Astrocyte of the cerebellum (primary cell): Measurements from ENCODE around the gene ELOB.

Experiments
- DNase-seq: peaks from one replicate; pipeline ENCODE4 v3.0.0-alpha.2; 2011; ENCODE audit warnings: low read depth
- H3K4me3 ChIP-seq: 2 replicates; pipeline ENCODE4 v1.5.1; 2011; ENCODE audit warnings: mild to moderate bottlenecking, low read depth, low read length, moderate library complexity
- in situ Hi-C: cut with HindIII; loops from 2 replicates; pipeline ENCODE4 v1.10.0; 2017; ENCODE audit warnings: low sequenced_read_pairs
- TF ChIP-seq, protein P1 (sequence below): IDR thresholded peaks from 2 replicates; pipeline ENCODE4 v1.5.1; 2012; ENCODE audit warnings: low read length, low read depth, moderate library complexity, mild to moderate bottlenecking; ENCODE audit errors: missing control alignments

Gene ELOB

DNA sequence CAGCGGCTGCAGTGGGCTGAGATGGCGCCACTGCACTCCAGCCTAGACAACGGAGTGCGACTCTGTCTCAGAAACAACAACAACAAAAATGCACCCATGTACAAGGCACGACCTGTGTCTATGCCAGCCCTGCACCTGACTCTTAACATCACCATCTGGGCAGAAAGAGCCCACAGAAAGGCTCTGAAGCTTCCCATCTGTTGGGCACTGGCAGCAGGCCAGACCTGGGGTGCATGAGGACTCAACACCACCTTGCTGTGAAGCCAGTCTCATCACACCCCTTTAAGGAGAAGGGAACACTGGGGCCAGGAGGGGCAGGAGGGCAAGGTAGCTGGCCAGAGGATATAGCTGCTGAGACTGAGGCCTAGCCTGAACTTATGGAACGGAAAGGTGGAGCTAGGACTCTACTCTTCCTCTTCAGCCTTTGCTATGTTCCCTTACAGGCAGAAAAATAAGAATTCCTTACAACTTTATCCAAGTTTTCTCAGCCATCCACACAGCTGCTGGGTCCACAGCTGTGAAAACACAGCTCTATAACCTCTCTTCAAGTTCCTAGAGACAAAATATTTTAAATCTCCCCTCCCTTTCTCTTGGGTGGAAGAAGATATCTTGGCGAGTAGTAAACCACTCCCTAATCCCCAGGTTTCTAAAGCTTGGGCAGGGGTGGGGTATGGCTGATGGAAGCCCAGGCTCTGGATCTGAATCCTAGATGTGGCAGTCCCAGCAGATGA lies 2.8 kb downstream of the ELOB start:
- no peak overlapping the region for H3K4me3 ChIP-seq
- TF ChIP-seq, protein P1, sequence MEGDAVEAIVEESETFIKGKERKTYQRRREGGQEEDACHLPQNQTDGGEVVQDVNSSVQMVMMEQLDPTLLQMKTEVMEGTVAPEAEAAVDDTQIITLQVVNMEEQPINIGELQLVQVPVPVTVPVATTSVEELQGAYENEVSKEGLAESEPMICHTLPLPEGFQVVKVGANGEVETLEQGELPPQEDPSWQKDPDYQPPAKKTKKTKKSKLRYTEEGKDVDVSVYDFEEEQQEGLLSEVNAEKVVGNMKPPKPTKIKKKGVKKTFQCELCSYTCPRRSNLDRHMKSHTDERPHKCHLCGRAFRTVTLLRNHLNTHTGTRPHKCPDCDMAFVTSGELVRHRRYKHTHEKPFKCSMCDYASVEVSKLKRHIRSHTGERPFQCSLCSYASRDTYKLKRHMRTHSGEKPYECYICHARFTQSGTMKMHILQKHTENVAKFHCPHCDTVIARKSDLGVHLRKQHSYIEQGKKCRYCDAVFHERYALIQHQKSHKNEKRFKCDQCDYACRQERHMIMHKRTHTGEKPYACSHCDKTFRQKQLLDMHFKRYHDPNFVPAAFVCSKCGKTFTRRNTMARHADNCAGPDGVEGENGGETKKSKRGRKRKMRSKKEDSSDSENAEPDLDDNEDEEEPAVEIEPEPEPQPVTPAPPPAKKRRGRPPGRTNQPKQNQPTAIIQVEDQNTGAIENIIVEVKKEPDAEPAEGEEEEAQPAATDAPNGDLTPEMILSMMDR, result no peak
- in situ Hi-C loops, result loop anchor here (10.0 kb wide), 1 partner anchor 140 kb away; the partner anchor contains the start of gene FLYWCH1
- DNase-seq, result no peak

DNA sequence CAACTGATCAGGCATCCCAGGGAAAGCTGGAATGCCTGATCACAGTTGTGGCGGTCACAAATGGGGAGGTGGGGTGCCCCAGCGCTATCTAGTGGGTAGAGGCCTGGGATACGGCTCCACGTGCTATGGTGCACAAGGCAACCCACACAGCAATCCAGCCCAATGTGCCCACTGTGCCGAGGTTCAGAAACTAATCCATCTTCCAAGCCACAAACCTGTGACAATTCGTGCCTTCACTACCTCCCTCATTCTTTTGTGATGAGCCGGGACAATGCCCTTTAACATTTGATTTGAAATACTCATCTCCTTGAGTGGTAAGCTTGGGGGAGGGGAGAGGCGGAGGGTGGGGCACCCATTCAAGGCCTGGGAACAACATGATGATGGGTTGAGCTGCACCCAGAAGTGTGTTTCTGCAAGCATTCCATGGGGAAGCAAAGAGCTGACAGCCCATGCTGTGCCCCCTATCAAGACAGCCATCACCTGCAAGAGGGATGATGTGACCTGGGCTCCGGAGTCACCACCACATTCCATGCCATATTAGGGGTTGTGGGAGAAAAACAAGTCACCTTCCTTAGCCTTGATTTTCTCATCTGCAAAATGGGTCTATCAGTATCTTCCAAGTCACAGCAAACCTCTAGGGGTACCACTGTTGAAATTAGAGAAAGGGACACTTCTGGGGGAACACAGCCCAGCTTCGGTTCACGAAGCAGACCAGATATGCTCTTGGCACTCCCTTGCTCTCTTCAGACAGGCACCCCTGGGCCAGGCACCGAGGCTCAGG lies 3.7 kb downstream of the ELOB start:
- TF ChIP-seq, protein P1, result no peak
- H3K4me3 ChIP-seq, result no peak overlapping the region
- in situ Hi-C loops, result loop anchor here (10.0 kb wide), 1 partner anchor 141 kb away; the partner anchor contains the start of gene FLYWCH1

DNA sequence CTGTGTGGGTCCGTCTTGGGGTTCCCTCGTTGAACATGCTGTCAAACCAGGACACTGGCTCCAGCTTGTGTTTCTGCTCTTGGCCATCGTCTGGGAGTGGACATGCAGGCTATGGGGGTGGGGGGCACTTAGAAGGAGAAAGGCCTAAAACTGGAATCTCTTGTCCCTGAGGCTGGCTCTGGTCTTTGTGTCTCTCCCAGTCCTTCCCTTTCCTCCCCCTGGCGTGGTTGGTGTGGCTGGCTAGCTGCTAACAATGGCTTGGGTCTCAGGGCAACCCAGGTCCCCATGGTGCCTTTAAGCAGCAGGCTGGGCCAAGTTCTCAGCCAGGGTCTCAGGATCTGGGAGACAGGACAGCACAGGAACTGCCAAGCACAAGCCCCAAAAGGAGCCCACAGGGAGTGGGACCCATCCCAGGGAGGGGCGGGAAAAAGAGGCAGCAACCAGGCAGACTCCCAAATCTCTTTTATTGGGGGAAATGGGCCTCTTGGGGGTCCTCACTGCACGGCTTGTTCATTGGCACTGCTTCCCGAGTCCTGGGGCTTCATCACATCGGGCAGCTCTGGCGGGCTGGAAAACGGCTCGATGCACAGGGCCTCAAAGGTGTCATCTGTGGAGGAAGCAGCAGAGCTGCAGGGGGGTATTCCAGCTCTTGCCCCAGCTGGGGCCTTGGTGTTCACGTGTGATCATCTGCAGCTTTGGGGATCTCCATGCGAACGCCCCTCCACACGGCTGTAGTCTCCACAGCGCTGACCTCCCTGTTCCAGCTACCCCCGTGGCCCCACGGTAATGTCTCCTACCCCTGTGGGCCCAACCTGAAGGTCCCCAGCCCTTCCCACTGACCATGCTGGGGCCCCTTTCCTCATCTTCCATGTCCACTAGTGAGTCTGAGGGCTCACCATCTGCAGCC lies 5.3 kb downstream of the ELOB start:
- in situ Hi-C loops, result loop anchor here (10.0 kb wide), 1 partner anchor 143 kb away; the partner anchor contains the start of gene FLYWCH1
- TF ChIP-seq, protein P1, result no peak
- DNase-seq, result no peak
- no peak overlapping the region for H3K4me3 ChIP-seq

More for the DNA sequence above, 3.7 kb downstream of the ELOB start:
- DNase-seq, result no peak

DNA sequence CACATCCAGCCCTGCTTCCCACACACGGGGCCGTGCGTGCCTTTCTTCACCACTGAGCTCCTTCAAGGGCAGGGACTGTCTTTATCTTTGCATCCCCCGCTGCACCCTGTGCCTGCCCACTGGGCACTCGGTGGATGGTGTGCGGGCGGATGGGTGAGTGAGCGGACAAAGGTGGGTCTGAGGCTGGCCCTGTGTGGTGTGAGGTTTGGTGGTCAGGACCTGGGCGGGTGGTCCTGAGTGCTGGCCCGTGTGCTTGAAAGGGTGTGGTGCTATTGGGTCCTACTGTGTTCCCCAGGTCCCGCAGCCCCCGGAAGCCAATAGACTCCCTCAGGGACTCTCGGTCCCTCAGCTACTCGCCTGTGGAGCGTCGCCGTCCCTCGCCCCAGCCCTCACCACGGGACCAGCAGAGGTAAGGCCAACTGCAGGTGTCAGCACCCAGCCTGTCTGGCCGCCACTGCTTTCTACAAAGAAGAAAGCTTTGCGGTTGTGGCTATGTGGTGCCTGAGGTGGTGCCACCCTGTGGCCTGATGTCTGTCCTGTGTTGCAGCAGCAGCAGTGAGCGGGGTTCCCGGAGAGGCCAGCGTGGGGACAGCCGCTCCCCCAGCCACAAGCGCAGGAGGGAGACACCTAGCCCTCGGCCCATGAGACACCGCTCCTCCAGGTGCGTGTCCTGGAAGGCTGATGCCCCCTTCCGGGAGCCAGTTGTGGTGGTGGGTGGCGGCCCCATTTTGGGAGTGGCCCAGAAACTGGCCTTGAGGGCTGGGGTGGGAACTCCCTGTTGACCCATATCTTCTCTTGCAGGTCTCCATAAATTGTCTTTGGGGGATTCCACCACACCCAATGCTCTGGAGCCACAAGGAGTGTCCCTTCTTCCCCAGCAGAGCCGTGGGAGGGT lies 6.8 kb downstream of the ELOB start:
- TF ChIP-seq, protein P1, result no peak
- in situ Hi-C loops, result loop anchor here (10.0 kb wide), 1 partner anchor 144 kb away; the partner anchor contains the start of gene FLYWCH1
- no peak for DNase-seq
- H3K4me3 ChIP-seq, result no peak overlapping the region

DNA sequence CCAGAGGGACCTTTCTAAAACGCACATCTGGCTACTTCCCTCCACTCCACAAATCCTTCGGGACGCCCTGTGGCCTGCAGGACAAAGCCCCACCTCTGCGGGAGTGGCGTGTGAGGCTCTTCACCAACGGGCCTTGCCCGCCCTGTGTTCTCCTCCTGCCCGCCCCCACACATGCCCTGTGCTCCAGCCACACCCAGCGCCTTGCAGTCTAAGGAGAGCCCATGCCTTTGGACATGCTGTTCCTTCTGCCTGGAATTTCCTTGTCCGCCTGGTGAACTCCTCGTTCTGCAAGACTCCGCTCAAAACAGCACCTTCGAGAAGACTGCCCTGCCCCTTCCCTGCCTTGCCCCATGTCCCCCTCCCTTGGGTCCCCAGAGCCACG lies 7.4 kb downstream of the ELOB start:
- no peak for DNase-seq
- H3K4me3 ChIP-seq, result no peak overlapping the region
- TF ChIP-seq, protein P1, result no peak
- in situ Hi-C loops, result loop anchor here (10.0 kb wide), 1 partner anchor 145 kb away; the partner anchor contains the start of gene FLYWCH1
